CD4-positive, alpha-beta T cell treated with Interferon alpha-2 for 1 hour (primary cell): Measurements from ENCODE around the gene ZNF629.

Experiments used
- DNase-seq, 2 donors: peaks; one replicate each; pipeline ENCODE4 v3.0.0-alpha.2; 2020 to 2022

The ZNF629 gene

DNA sequence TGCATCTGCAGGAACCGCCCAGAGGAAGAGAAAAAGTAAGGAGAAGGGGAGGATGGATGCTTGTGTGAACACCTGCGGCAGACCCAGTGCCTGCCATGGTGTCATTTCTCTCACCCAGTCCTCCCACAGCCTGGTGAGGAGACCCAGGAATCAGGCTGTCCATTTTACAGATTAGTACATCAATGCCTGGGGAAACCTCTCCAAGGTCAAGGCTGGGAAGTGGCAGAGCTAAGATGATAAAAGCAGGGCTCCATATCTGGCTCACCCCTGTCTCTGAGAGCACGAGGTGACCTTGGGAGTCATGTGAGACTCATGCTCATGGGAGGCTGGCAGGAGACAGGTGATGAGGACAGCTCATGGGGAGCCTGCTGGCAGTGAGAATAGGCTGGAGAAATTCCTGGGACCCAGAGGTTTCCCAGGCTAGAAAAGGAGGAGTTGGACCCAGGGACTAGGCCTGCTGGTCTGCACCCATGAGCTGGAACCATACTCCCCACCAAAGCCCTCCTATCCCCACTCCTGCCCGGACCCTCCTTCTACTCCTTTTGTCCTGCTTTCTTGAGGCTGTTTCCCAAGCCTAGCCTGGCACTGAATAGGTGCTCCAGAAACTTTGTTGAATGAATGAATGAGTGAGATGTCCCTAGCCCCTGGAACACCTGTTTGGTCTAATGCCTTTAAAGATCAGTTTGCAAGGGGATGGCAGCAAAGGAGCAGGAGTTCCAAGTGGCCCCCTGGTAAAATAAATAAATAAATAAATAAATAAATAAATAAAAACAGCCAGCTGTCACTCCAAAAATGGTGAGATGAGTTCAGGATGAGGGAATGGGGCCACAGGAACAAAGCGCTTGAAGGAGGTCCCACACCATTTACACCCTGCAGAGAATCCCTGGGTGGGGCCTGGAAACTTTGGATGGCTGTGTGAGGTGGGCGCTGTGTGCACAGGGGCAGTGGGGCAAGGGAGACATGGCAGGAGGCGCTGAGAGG lies 1.6 kb downstream of the ZNF629 start:
- DNase-seq, result no peak

GRCh38 chr16:30784215-30784614 lies 2.8 kb downstream of the ZNF629 start:
- no peak for DNase-seq

- DNase-seq, result no peak
Measured at GRCh38 chr16:30783280-30784109, 3.5 kb downstream of the ZNF629 start.

DNA sequence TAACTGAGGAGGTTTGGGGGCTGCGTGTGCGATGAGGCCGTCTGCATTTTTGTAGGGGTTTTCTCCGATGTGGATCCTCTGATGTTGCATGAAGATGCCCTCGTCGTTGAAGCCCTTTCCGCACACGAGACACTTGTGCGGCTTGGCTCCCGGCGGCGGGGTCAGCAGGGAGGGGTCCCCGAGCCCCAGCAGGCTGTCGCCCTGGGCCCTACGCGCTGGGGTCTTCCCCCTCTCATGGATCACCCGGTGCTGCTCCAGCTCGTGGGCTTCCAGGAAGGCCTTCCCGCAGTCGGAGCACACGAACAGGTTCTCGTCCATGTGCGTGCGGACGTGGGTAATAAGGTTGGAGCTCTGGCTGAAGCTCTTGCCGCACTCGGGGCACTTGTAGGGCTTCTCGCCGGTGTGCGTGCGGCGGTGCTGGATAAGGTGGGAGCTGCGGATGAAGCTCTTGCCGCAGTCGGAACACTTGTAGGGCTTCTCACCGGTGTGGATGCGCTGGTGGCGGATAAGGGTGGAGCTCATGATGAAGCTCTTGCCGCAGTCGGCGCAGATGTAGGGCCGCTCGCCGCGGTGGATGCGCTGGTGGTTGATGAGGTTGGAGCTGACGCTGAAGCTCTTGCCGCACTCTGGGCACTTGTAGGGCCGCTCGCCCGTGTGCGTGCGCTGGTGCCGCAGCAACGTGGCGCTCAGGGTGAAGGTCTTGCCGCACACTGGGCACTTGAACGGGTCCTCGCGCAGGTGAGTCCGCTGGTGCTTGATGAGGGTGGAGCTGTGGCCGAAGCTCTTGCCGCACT lies 4.3 kb downstream of the ZNF629 start:
- DNase-seq, result no peak

- DNase-seq, result no peak
Measured at GRCh38 chr16:30780549-30780948, 6.5 kb downstream of the ZNF629 start.

DNA sequence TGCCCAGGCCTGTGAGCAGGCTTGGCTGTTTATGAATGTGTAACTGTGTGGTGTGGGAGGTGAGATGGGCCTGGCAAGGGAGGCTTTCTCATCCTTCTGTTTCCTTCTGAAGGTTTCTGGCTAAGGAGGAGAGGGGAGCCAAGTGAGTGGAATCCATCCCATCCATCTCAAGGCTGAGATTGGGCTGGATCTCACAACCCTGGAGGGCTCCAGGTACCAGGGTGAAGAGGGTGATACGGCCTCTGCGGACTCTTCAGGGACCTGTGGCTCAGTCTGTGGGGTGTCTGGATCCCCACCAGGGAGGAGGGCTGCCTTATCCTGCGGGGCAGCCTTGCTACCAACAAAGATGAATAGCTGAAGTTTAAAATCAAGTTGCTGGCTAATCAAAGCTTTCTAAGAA lies 7.0 kb downstream of the ZNF629 start:
- no peak for DNase-seq

GRCh38 chr16:30779596-30779995 lies 7.4 kb downstream of the ZNF629 start:
- DNase-seq, result no peak

DNA sequence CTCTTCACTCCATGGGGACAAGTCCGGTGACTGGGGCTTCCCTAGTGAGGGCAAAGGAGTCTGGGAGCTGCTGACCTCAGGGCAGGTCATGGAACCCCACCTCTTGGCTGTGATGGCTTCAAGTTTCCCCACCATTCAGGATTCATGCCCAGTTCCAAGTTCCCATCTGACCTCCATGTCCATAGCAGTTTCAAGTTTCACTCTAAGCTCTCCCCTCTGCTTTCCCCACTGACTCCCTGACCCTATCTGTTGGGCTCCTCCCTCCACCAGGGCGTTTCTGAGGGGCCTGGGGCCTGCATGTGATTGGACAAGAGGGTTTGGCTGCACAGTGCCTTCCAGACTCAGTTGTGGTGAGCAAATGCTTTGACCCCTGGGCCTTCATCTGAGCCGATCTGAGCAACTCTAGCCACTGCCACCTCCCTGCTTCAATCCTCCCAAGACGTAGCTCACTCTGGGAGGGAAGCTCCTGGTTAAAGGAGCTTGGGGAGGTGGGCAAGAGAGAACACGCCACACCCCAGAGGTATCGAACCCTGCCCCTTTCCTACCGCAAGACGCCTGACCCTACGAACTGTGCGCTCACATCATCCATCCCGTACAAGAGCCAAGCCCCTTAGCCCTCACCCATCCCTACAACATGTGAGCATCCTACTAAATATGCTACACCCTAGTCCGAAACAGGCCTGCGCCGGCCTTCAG lies 8.3 kb downstream of the ZNF629 start:
- no peak for DNase-seq

DNA sequence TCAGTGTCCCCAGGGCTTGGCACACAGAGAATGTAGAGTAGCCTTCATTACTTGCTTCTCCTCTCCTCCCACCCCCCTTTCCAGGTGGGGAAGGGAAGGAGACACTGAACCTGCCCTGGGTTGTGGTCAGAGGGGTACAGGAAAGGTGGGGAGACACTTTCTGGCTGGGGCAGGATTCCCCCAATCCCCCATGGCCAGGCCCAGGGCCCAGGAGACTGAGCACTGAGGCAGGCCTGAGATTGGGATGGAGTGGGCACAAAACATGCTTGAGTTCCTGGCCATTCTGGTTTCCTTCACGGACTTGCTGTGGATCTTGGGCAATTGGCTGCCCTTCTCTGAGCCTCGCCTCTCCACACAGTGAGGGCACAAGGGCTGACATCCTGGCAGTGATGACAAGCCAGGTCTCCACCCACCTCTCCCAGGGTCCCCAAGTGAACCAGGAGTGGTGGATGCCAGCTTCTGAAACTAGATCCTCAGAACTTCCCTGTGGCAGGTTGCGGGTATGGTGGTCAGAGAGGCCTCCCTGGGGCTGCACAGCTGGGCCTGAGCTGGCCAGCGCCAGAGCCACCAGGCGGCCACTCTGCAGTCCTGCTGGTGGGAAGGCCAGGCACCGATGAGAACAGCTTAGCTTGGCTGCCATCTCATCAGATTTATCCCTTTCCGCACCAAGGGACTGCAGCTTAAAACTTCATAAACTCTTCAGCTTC lies 9.3 kb downstream of the ZNF629 start:
- DNase-seq, result no peak

DNA sequence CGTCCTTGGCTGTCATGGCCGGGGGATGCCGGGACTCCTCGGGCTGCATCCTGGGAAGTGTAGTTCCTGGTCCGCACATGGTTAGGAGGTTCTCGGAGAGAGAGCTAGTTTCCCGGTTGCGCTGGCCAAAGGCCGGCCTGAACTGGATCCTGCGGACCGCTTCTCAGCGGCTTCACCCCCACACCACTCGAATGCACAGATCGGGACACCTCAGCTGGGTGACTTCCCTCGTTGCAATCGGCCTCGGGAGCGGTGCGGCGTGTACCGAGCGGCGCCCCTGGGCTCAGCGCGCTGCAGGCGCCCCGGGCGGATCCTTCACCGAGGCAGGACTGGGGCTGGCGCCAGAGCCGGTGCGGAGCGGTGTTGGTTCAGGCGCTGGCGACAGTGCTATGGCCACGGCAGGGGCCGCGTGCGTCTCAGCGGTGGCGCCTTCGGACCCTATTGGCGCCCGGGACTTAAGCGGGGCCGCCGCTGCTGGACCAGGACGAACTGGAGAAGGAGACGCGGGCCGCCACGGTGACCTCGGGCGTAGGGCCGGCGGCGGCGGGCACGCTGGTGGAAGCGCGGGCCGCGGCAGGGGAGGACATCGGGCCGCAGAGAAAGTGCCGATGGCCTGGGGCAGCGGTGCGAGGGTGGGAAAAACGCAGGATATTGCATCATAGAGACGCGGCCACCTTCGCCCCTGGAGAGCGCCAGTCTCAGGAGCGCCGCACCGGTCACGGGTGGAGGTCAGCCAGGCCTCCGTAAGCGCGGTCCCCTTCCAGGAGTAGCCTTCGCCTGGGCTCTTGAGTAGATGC lies 11.4 kb downstream of the ZNF629 start:
- peak; percentile 54 to 59 for DNase-seq

DNA sequence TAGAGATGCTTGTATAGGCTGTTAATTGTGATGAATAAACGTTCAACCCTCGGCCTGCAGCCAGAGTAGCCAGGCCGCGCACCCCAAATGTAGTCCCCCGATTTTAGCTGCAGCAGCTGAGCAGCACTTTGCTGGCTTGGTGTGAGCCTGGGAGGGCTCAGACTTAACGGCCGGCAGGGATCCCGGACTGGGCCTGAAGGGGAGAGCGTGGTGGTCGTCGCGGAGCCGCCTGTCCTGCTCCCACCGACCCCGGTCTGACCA lies 11.9 kb downstream of the ZNF629 start:
- DNase-seq, result no peak

DNA sequence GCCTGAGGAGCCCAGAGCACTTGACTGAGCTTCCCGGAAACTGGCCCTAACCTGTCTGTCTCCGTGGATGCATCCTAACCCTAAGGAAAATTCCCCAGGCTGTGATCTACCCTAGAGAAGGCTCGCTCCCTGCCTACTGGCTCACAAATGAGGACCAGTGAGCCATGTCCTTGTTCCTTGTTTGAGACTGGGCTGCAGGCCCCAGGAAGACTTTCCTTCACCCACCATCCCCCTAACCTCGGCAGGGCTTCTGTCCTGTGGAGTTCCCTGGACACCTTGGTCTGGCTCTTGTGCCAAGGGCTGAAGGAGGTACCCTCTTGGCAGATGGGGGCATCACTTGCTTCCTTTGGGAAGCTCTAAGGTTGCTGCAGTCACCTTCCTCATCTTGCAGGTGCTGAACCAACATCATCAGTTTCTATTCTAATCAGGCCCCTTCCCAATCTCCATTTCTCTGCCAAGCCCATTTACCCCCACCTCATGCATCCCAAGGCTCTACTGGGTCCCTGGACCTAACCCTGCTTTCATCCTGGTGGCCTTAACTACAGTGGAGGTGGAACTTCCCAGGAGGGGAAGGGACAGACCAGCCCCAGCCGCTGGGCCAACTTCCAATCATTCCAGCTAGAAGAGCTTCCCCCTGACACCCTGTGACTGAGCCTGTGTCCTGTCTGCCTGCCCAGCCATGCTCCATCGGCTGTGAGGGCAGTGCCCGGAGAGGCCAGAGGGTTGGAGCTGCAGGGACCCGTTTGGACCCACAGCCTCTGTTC lies 12.5 kb downstream of the ZNF629 start:
- no peak for DNase-seq

DNA sequence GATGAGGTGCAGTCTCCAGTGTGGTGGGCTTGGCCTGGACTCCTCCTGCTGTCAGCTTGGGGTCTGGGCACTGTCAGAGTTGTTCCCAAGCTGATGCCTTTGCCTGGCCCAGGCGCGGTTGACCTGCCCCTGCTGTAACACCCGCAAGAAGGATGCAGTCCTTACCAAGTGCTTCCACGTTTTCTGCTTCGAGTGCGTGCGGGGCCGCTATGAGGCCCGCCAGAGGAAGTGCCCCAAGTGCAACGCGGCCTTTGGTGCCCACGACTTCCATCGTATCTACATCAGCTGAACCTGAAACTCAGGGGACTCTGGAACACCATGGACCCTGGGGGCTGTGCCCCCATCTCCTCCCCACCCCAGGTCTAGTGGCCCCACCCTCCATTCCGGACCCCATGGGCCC lies 13.2 kb downstream of the ZNF629 start:
- no peak for DNase-seq

GRCh38 chr16:30771726-30772125 lies 15.3 kb downstream of the ZNF629 start:
- DNase-seq, result no peak

DNA sequence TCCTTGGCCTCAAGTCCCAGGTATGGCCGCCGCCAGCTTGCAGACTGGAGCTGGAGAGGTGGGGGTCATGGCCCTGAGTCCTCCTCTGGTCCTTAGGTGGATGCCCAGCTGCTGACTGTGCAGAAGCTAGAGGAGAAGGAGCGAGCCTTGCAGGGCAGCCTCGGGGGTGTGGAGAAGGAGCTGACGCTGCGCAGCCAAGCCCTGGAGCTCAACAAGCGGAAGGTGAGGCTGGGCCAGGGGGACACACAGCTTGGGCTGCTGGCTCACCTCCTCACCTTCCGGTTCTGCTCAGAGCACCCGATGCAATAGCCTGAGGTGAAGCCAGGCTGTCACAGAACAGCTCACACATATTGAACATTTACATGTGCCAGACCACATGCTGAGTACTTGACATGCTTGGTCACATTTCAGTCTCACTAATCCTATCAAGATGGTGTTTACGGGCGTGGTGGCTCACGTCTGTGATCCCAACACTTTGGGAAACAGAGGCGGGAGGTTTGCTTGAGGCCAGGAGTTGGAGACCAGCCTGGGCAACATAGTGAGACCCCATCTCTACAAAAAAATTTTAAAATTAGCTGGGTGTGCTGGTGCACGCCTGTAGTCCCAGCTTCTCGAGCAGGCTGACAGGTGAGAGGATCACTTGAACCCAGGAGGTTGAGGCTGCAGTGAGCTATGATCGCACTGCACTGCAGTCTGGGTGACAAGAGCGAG lies 17.5 kb downstream of the ZNF629 start:
- no peak for DNase-seq

- no peak for DNase-seq
Measured at GRCh38 chr16:30768583-30769181, 18.3 kb downstream of the ZNF629 start.

GRCh38 chr16:30767767-30768465 lies 19.1 kb downstream of the ZNF629 start:
- peak; percentile 44 to 66 for DNase-seq

GRCh38 chr16:30766933-30767284 lies 20.1 kb downstream of the ZNF629 start:
- no peak for DNase-seq
